Endothelial cell of hepatic sinusoid (primary cell): ENCODE data around the gene SWT1.

Source experiments
- in situ Hi-C: cut with HindIII; loops from 2 replicates; pipeline ENCODE4 v1.10.0; 2017; ENCODE audit warnings: low sequenced_read_pairs

Gene SWT1, protein sequence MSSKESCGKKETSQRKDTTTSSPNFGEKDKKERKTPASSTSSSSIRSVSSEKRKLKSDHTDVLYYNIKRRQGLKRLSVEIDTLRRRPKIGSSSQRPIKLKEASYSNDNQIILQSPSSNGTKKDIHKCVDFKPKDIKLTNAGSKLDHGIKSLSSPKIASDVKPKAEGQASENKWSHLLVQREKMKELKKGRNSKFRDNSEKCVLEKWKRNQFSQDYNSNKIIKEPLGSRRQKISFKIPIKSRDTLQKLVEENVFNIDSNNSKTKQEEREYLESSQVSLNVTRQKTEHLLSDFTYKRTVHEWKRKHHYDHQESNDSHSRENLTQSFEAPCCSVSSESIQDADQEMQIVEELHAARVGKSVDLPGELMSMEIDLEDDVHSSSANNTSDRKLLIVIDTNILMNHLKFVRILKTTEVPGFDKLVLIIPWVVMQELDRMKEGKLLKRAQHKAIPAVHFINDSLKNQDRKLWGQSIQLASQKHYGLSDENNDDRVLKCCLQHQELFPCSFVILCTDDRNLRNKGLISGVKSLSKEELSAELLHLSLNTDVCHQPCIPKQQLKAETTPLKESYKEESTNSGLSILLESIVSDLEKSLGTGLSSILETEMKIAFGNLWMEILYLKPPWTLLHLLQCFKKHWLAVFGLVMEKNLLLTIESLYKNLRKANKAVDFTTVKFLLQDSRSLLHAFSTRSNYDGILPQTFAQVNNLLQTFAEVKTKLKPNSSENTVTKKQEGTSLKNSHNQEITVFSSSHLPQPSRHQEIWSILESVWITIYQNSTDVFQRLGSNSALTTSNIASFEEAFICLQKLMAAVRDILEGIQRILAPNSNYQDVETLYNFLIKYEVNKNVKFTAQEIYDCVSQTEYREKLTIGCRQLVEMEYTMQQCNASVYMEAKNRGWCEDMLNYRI

DNA sequence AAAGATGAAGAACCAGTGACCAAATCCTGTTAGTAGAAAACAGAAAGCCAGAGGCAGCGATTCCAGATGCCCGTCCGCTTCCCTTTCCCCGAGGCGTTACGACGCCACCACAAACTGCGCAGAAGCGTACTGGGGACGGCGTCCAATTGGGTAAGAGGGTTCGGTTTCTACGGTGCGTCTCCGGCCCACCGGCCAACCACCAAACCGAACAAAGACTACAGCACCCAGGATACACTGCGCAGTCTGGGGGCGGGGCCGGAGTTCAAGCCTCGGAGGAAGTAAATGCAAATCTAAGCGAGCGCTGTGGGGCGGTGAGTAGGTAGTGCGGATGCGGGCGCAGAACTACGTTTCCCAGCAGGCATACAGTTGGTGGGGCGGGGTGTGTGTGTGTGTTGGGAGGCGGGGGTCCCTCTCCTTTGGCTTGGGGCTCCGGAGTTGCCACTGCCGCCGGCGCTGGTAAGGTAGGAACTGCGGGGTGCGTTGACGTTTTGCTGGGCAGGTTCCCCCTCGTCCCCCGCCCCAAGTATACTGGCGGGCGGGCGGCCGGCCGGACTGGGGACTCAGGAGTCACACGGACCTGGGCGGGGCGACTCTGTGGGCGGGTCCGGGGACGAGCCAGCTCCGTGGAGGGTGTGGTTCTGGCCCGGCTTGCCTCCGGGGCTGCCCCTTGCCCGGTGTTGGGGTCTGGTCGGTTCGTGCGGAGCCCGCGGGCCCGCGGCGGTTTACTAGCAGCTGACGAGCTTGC is at the start of gene SWT1, which contains the start of gene TRMT1L:
TSS of gene SWT1 (plus strand) at position 314 of the 745 bp plus-strand sequence. CDS start 3,675 bp downstream, outside the sequence.
TSS of gene TRMT1L (minus strand) at position 100 of the 745 bp plus-strand sequence. CDS start 241 bp downstream, outside the sequence.
- in situ Hi-C loops = loop anchor here (25.0 kb wide), 1 partner anchor 345 kb away; no protein-coding TSS in a partner anchor

DNA sequence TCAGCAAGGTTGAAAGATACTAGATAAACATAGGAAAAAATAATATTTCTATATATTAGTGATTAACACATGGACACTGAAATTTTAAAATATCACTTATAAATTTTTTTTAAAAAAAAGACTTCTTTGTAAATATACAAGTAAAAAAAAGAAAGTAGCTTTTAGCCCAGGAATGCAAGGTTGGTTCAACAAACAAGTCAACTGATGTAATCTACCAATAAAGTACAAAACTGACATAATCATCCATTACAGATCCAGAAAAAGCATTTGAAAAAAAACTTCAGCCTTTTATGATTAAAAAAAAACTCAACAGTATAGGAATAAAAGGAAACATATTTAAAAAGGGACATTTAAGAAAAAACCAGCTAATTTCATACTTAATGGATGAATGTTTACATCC is 48.6 kb upstream of the SWT1 start:
- in situ Hi-C loops = no loop called here

DNA sequence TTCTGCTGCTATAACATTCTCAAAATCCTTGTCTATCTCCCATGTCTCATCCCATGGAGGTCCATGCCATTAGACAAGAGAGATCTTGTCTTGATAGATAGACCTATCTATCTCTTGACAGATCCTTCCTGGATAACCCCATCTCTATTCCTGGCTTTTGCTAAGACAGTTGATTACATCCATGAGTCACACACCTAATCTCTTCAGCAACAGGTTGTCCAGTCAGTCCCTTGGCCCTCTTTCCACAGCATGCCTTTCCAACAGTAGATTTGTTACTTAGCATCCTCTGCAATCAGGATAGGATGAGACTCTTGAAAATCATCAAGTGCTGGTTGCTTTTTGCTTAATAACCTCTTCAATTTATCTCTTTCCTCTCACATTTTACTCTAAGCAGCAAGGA is 46.8 kb upstream of the SWT1 start:
- in situ Hi-C loops = no loop called here

DNA sequence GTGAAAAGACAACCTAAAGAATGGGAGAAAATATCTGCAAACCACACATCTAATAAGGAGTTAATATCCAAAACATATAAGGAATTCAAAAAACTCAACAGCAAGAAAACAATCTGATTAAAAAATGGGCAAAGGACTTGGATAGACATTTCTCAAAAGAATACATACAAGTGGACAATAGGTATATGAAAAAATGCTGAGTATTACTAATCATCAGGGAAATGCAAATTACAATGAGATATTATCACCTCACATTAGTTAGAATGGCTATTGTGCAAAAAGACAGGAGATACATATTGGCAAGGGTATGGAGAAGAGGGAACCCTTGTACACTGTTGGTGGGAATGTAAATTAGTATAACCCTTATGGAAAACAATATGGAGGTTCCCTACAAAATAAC is 45.1 kb upstream of the SWT1 start:
- in situ Hi-C loops = no loop called here

DNA sequence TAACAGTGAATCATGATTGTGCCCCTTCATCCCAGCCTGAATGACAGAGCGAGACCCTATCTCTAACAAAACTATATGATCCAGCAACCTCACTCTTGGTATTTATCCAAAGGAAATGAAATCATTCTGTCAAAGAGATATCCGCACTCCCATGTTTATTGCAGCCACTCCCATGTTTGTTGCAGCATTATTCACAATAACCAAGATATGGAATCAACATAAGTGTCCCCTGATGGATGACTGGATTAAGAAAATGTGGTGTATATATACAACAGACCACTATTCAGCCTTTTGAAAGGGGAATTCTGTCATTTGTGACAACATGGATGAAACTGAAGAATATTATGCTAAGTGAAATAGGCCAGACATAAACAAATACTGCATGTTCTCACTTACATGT is 44.6 kb upstream of the SWT1 start:
- in situ Hi-C loops = no loop called here

DNA sequence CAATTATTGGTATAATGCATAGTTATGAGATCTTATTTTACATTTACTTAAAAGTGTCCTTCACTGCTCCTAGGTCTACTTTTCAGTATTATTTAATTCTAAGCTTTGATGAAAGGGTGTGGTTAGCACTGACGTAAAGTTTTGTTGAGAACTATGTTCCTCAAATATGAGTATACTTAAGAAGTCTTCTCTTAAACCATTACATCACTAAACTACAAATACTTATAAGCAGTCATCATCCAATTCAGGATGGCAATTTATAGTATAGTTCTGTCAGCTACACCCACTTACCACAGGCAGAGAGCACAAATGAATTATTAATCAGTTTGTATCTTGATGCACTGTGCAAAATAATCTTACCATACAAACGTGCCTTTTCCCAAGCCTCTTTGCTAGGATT is 27.3 kb upstream of the SWT1 start:
- in situ Hi-C loops = no loop called here

DNA sequence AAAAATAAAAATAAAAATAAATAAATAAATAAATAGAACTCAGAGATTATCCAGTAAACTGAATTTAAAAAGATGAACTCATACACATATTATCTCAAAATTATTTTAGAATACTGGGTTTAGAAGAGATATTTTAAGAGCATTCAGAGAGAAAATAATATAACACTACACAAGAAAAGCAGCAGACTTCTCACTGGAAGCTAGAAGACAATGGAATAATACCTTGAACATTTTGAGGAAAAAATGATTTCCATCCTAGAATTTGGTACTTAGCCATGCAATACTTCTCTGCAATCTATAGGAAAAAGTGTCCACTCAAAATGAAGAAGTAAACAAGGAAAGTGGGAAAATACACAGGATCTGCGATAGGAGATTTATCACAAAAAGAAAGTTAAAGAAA is 24.4 kb upstream of the SWT1 start:
- in situ Hi-C loops = no loop called here

DNA sequence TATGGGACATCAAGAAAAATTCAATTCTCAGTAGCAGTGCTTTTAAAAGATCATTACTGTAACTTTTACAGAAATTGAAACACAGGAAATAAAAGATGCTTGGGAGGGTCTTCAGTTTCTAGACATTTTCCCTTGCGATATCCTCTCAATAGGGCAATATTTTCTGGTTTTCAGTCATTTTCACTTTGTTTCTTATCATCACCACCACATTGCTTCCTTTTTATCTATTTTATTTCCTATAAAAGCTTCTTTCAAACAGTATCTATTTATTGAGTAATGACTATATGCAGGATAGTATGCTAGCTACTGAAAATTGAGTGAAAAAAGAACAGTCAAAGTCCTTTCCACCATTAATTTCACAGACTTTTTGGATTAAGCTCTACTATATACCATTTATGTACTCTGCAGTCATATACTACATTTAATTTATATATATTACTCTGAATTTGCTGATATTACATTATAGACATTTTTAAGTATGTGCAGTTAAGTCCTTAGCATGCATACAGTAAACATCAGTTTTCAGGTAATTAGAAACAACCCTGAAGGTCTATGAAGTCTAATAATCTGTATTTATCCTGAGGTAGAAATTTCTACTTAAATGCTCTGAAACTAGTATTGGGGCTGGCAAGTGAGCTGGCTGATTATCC is 18.9 kb upstream of the SWT1 start:
- in situ Hi-C loops = no loop called here

DNA sequence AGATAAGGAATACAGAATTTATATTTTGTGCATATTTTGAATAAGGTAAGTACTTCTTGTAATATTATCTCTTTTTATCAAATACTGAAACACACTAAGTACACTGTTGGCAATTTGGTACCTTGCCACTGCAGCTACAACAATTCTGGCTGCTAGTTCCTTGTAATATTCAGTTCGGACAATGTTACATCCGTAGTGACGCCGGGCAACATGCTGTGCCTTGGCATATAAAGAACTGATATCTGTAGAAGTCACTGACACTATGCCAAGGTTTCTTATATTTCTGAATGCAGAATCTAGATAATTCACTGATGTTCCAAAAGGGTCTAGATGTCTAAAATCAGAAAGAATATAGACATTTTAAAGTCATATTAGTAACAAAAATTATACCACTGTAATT is 17.7 kb upstream of the SWT1 start:
- in situ Hi-C loops = no loop called here

DNA sequence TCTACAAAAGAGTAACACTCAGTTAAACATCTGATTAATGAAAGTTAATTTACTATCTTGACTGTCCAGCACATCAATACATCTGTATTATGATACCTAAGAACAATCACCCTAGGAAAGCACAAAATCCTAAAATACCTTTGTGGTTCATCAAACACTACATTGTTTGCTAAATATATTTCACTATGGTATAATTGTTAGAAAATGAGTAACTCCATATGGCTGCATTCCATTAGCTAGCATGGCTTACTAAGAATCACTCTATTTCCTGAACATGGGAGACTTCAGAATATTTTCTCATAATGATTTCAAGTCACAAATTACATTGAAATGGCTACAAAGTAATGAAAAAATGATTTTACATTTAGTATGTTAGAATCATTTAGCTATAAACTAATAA is 12.7 kb upstream of the SWT1 start:
- in situ Hi-C loops = no loop called here

DNA sequence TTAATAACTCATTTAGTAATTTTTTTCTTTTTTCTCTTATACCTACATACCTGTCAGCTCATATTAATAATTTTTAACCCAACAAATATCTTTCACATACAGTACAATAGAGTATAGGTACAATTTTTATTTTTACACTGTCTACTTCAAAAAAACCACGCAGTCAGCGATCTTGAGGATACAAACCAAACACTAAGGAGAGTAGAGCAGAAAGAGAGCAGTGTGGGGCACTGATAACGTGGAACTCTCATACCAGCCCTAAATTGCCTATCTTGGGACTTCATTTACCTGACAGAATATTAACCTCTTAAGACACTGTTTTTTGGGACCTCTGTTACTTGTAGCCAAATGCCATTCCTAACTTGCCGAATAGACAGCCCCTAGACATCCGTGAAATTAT is 5.8 kb upstream of the SWT1 start:
- in situ Hi-C loops = loop anchor here (25.0 kb wide), 1 partner anchor 339 kb away; no protein-coding TSS in a partner anchor

DNA sequence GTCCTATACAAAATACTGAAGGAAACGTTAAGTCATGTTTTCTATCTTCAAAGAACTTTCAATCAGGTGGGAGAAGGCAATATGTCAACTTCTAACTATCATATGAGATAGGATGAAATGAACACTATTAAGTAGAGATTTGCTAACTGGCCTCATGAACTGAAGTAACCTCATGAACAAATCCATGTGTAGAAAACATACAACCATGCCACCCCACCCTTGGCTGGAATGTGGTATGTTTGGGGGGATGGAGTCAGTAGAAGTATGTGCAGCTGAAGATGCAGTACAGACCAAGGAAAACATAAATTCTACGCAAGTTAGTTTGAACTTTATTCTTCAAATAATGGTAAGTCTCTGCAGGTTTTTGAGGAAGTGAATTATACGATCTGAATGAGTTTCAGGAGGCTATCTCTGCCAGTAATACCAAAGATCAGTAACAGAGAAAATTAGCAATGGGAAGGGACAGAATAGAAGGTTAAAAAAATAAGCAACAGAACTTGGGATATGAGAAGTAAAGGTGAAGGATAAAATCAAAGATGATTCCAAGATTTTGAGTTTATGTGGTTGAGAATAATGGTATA is 4.7 kb upstream of the SWT1 start:
- in situ Hi-C loops = loop anchor here (25.0 kb wide), 1 partner anchor 340 kb away; no protein-coding TSS in a partner anchor

DNA sequence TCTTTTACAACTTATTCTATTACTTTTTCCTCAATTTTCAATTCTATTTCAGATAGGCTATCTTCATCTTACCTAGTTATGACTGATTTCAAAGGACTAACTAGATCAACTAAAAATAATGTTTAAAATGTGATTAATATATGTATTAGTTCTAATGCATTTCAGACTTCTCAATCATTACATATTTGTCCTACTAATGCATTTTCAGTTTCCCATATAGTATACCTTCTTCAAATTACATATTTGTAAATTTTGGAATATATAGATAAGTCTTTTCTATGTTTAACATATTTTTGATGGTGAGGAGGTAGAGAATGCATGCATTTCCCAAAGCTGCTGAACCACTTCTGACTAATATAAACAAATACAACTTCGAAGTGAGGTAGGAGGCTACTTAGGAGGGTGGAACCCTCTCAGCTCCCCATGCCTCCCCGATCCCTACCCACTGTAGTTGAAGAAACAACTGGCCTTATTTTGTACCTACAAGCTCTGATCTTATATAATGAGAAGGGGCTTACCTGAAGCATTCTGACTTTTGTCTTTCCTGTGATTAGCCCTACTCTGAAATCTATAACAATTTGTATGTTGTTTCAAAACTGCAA is 2.0 kb upstream of the SWT1 start:
- in situ Hi-C loops = loop anchor here (25.0 kb wide), 1 partner anchor 343 kb away; no protein-coding TSS in a partner anchor

DNA sequence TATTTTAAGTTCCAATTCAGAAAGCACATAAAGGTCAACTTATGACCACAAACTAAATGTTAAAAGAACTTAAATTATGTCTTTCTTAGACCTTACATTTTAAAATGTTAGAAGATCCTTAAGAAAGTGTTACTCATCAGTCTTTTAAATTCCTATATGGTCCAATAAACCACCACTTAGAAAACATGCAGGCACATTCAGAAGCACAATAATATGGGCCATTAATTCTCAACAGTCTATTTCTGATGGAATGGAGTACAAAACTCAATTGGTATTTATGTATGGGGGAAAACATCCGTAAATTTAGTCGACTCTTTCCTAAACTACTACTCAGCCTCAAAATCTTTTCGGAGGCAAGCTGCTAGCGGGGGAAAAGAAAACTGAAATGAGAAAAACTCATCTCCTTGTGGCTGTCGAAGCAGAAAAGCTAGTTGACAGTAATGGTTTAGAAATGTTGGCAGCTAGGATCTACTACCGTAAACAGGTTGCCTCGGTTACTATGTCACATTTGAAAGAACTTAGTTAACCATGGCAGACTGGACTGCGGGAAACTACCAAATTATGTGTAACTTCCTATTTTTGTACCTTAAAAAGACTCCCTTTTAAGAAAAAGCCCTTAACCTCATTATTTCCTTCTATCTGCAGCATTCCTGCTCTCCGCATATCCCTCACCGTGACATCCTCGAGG is 1.2 kb upstream of the SWT1 start:
- in situ Hi-C loops = loop anchor here (25.0 kb wide), 1 partner anchor 343 kb away; no protein-coding TSS in a partner anchor

DNA sequence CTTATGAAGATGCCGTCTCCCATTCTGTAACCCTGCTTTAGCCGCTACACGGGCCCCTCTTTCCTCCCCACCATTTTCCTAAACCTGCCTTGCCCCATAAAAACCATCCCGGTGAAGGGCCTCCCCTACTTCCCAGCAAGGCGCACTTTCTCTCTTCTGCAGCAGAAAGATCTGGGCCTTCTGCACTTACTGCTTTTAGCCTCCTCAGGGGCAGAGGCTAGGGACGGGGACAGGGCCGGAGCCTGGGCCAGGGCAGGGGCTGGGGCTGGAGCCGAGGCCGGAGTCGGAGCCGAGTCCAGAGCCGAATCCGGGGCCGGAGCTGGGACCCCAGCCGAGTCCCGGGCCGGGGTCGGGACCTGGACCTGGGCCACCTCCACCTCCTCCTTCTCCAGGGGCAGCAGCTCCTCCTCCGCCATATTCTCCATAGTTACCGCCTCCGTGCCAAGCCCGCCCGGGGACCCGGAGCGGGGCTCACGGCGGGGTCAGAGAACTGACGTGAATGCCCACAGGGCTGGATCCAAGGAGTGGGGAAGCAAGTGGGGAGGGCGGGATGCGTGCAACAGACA is 596 bp upstream of the SWT1 start:
- in situ Hi-C loops = loop anchor here (25.0 kb wide), 1 partner anchor 344 kb away; no protein-coding TSS in a partner anchor

DNA sequence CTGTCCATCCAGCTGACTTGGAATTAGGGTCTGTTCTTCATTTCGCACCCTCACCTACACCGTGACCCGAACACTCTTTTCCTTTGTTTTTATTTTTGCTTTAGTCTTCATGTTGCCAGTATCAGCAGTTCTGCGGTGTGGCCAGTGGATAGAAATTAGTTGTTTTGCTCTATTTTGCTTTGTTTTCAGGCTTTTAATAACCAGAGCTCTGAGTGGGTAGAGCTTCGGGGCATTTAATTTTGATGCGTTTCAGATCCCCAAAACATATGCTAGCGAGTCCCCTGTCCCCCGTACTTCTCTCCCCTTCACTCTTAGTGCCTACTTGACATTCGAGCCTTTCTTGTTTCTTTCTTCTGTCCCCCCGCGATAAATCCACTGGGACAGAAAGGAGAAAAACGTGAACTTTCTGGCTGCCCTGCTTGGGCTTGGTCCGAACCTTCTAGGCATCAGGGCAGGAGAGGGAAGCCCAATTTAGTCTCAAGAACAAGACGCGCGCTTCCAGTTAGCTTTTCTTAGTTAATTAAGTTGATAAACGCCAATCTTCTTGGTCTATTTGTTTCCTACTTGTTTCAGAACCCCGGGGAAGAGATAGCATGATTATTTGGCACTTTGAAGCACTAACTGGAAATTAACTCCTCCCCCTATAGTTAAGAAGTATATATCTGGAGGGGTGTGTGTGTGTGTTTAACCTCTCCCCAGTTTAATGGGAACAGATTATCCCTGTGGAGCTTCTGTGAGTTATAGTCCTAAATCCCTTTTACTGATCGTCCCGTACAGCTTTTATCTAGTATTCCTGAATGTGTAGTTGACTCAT is 839 bp downstream of the SWT1 start:
- in situ Hi-C loops = loop anchor here (25.0 kb wide), 1 partner anchor 346 kb away; no protein-coding TSS in a partner anchor

DNA sequence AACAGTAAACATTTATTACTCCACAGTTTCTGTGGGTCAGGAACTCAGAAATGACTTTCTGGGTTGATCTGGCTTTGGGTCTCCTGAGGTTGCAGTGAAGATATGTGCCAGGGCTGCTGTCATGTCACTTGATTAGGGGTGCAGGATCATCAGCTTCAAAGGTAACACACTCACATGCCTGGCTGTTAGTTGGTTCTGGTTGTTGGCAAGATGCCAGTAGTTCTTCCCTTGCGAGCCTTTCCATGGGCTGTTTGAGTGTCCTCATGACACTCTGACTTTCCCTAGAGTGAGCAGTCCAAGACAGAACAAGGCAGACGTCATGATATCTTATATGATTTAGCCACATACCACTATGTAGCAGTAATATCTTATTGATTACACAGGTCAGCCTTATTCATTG is 1.8 kb downstream of the SWT1 start:
- in situ Hi-C loops = loop anchor here (25.0 kb wide), 1 partner anchor 346 kb away; no protein-coding TSS in a partner anchor
